DOHH2 (cell line): ENCODE results near the gene GART.

Experiments used
- H3F3A ChIP-seq: fragments of 200-600 bp; sonication (generic), shearing (Covaris generic); 2 replicates; pipeline ENCODE4 v1.6.0; 2016; ENCODE audit warnings: antibody characterized with exemption, mild to moderate bottlenecking; ENCODE audit not compliant: control insufficient read depth, insufficient read depth
- H3K27ac ChIP-seq: fragments of 200-600 bp; sonication (generic); 2 replicates; pipeline ENCODE4 v1.5.1; 2014; ENCODE audit warnings: low read depth, mild to moderate bottlenecking, low read length, moderate library complexity
- H3K27me3 ChIP-seq: fragments of 200-600 bp; sonication (generic); 2 replicates; pipeline ENCODE4 v1.6.1; 2014; ENCODE audit warnings: mild to moderate bottlenecking, low read length, mixed read lengths; ENCODE audit not compliant: control insufficient read depth
- H3K36me3 ChIP-seq: fragments of 200-600 bp; sonication (generic); 2 replicates; pipeline ENCODE4 v1.6.1; 2014; ENCODE audit warnings: mild to moderate bottlenecking, low read length, moderate library complexity, mixed read lengths; ENCODE audit not compliant: control insufficient read depth
- H3K4me1 ChIP-seq: fragments of 200-600 bp; sonication (generic); 2 replicates; pipeline ENCODE4 v1.6.1; 2014; ENCODE audit warnings: mild to moderate bottlenecking, low read length, mixed read lengths; ENCODE audit not compliant: control insufficient read depth
- H3K4me2 ChIP-seq: fragments of 200-600 bp; sonication (generic); 2 replicates; pipeline ENCODE4 v1.6.0; 2014; ENCODE audit warnings: mild to moderate bottlenecking, low read length, moderate library complexity
- H3K4me3 ChIP-seq: fragments of 200-600 bp; sonication (generic); 2 replicates; pipeline ENCODE4 v1.5.1; 2014; ENCODE audit warnings: mild to moderate bottlenecking, low read length, mixed read lengths
- H3K79me2 ChIP-seq: fragments of 200-600 bp; sonication (generic); 2 replicates; pipeline ENCODE4 v1.6.1; 2014; ENCODE audit warnings: mild to moderate bottlenecking, low read length, mixed read lengths; ENCODE audit not compliant: control insufficient read depth
- H3K9me2 ChIP-seq: fragments of 200-600 bp; sonication (generic); replicated peaks from 2 replicates; pipeline ENCODE4 v1.6.1; 2014; ENCODE audit warnings: mild to moderate bottlenecking, low read length, mixed read lengths; ENCODE audit not compliant: control insufficient read depth
- H3K9me3 ChIP-seq: fragments of 200-600 bp; sonication (generic); 2 replicates; pipeline ENCODE4 v1.6.1; 2014; ENCODE audit warnings: antibody characterized with exemption, low read length, mixed read lengths; ENCODE audit not compliant: control insufficient read depth, insufficient read depth
- H4K20me1 ChIP-seq: fragments of 200-600 bp; sonication (generic); 2 replicates; pipeline ENCODE4 v1.6.0; 2014; ENCODE audit warnings: low read depth, mild to moderate bottlenecking, antibody characterized with exemption, low read length, moderate library complexity; ENCODE audit not compliant: control insufficient read depth, insufficient read depth
- EZH2phosphoT487 ChIP-seq: fragments of 200-600 bp; sonication (generic); IDR thresholded peaks from 2 replicates; pipeline ENCODE4 v1.6.1; 2017; ENCODE audit warnings: borderline replicate concordance, mild to moderate bottlenecking, antibody characterized with exemption, low read length, moderate library complexity, mixed read lengths
- TF ChIP-seq, protein P1 (sequence below): fragments of 200-600 bp; sonication (generic); IDR thresholded peaks from one replicate; pipeline ENCODE4 v1.5.1; 2014; ENCODE audit warnings: antibody characterized with exemption, mild to moderate bottlenecking, low read depth, low read length; ENCODE audit not compliant: poor library complexity, severe bottlenecking

GART gene

DNA sequence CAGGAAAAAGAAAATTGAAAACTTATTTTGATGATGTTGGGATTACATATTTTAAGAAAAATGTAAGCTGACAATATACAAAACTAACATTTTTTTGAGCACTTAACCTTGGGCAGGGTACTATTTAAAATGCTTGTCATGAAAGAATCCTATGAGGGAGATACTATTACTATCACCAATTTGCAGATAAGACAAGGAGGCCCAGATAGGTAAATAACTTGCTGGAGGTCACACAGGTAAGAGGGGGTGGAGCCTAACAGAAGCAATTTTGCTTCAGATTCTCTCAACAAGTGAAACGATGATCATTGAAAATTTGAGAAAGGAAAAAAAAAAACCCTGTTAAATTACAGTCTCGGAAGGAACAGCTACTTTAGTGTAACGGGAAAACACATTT, 1.2 kb downstream of the GART start:
- H3K4me2 ChIP-seq, result peak overlapping the region; percentile 96
- H3K9me2 ChIP-seq, result no peaks in the 10 kb centered on the region
- H3K4me3 ChIP-seq, result peak overlapping the region; percentile 96
- H4K20me1 ChIP-seq, result peaks cover 22% of the 10 kb centered on the region
- H3K79me2 ChIP-seq, result peaks cover 97% of the 10 kb centered on the region
- H3K27ac ChIP-seq, result no peak overlapping the region
- peaks cover 27% of the 10 kb centered on the region for H3K4me1 ChIP-seq
- no peaks in the 10 kb centered on the region for H3K9me3 ChIP-seq
- H3K27me3 ChIP-seq, result no peaks in the 10 kb centered on the region
- H3F3A ChIP-seq, result peaks cover 13% of the 10 kb centered on the region; the same call in 1 of the 2 replicates
- H3K36me3 ChIP-seq, result peaks cover 89% of the 10 kb centered on the region
- no peak for TF ChIP-seq EZH2phosphoT487
- TF ChIP-seq, protein P1, sequence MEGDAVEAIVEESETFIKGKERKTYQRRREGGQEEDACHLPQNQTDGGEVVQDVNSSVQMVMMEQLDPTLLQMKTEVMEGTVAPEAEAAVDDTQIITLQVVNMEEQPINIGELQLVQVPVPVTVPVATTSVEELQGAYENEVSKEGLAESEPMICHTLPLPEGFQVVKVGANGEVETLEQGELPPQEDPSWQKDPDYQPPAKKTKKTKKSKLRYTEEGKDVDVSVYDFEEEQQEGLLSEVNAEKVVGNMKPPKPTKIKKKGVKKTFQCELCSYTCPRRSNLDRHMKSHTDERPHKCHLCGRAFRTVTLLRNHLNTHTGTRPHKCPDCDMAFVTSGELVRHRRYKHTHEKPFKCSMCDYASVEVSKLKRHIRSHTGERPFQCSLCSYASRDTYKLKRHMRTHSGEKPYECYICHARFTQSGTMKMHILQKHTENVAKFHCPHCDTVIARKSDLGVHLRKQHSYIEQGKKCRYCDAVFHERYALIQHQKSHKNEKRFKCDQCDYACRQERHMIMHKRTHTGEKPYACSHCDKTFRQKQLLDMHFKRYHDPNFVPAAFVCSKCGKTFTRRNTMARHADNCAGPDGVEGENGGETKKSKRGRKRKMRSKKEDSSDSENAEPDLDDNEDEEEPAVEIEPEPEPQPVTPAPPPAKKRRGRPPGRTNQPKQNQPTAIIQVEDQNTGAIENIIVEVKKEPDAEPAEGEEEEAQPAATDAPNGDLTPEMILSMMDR, result no peak

DNA sequence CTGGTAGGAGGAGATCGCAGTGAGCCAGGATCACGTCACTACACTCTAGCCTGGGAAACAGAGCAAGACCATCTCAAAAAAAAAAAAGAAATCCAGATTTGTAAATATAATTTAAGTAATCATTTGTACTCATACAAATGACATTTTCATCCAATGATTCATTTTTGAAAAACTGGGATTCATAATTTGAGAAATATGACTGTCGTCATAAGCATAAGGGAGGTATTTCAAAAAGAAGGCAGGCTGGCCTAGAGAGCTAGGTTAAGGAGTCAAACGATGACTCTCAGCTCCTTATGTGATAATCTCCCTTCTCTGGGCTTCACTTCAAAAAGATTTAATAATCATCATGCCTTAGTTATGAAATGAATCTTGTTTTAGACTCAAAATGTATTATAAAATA, 2.3 kb downstream of the GART start:
- H3K4me3 ChIP-seq, result no peak overlapping the region
- TF ChIP-seq, protein P1, result no peak
- TF ChIP-seq EZH2phosphoT487, result no peak
- H4K20me1 ChIP-seq, result peaks cover 12% of the 10 kb centered on the region; the same call in 1 of the 2 replicates
- no peaks in the 10 kb centered on the region for H3K9me2 ChIP-seq
- H3K9me3 ChIP-seq, result no peaks in the 10 kb centered on the region
- no peak overlapping the region for H3K4me2 ChIP-seq
- peaks cover 17% of the 10 kb centered on the region for H3K4me1 ChIP-seq
- H3K27me3 ChIP-seq, result no peaks in the 10 kb centered on the region
- peaks cover 88% of the 10 kb centered on the region for H3K79me2 ChIP-seq
- H3F3A ChIP-seq, result peaks cover 10% of the 10 kb centered on the region; the same call in 1 of the 2 replicates
- peaks cover 90% of the 10 kb centered on the region for H3K36me3 ChIP-seq
- H3K27ac ChIP-seq, result no peak overlapping the region

DNA sequence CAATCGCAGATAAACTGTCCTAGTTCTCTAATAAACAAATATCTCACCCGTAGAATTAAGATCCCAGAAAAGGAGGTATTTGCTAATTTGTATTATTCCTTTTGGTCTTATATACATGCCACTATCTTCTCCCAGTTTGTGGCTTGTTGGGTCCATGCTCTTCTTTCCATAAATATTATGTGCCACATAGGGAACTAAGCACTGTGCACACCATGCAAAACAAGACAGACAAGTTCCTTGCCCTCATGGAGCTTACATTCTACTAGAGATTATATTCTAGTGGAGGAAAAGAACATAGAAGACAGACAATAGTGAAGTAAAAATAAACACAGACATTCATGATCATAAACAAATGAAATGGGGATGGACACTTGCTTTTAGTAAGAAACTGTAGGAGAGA, 4.7 kb downstream of the GART start:
- Histone ChIP-seq H3K4me1 (peaks cover 13% of the 10 kb centered on the region), H3K9me2 (no peaks in the 10 kb centered on the region), H3K79me2 (peaks cover 66% of the 10 kb centered on the region), H3K4me2 (no peak overlapping the region), H4K20me1 (no peaks in the 10 kb centered on the region), H3K4me3 (no peak overlapping the region), H3K9me3 (no peaks in the 10 kb centered on the region), H3K36me3 (peaks cover 90% of the 10 kb centered on the region), H3K27me3 (no peaks in the 10 kb centered on the region), H3F3A (peaks cover 7% of the 10 kb centered on the region; the same call in 1 of the 2 replicates), H3K27ac (no peak overlapping the region)
- TF ChIP-seq, protein P1, result no peak
